Sigmoid colon (tissue), 7 donors: ENCODE results near the gene NSMCE3. TPM values are rescaled to one million over a fixed set of nuclear protein-coding genes. Genes with fewer than 3 reads are reported as not detected.

Source experiments
- DNase-seq: peaks from one replicate; pipeline ENCODE4 v3.0.0-alpha.2; 2019
- H3K27ac ChIP-seq, 4 donors: fragments of 200-600 bp; sonication (generic); one replicate each; pipeline ENCODE4 v1.5.1; 2016 to 2019; ENCODE audit warnings: mild to moderate bottlenecking in 1 of 4
- H3K27me3 ChIP-seq, 3 donors: fragments of 200-600 bp; sonication (generic); one replicate each; pipeline ENCODE4 v1.5.1; 2019; ENCODE audit warnings: mild to moderate bottlenecking in 1 of 3
- H3K36me3 ChIP-seq, 4 donors: fragments of 200-600 bp; sonication (generic); one replicate each; pipeline ENCODE4 v1.5.1; 2016 to 2019
- H3K4me1 ChIP-seq, 4 donors: fragments of 200-600 bp; sonication (generic); one replicate each; pipeline ENCODE4 v1.5.1; 2017 to 2019
- H3K4me3 ChIP-seq, 4 donors: fragments of 200-600 bp; sonication (generic); one replicate each; pipeline ENCODE4 v1.5.1; 2017 to 2019; ENCODE audit warnings: mild to moderate bottlenecking in 2 of 4, moderate library complexity in 1 of 4
- H3K9me3 ChIP-seq, 4 donors: fragments of 200-600 bp in 3 of 4; sonication (generic) in 3 of 4; one replicate each; pipeline versions ENCODE4 v1.5.1 to v1.6.1; 2013 to 2019
- EP300 ChIP-seq, 4 donors: sonication (generic); formaldehyde crosslinking; IDR thresholded peaks; one replicate each; pipeline ENCODE4 v1.6.1; 2017; ENCODE audit warnings: antibody characterized with exemption in 4 of 4
- POLR2A ChIP-seq, 2 donors: fragments of 450-650 bp; IDR thresholded peaks; one replicate each; pipeline ENCODE4 v1.6.1; 2016; ENCODE audit warnings: antibody characterized with exemption in 2 of 2, mild to moderate bottlenecking in 2 of 2, moderate library complexity in 2 of 2
- POLR2AphosphoS5 ChIP-seq, 4 donors: sonication (generic); formaldehyde crosslinking; IDR thresholded peaks; one replicate each; pipeline ENCODE4 v1.6.1; 2017; ENCODE audit warnings: antibody characterized with exemption in 4 of 4
- WGBS, 2 donors: extraction: QIAGEN DNeasy Blood & Tissue Kit; methylation state at CpG; one replicate each; pipeline ENCODE4 v1.1.7; 2013; 5-methylcytosine and 5-hydroxymethylcytosine counted together
- intact Hi-C: fragments of 100-400 bp; cut with DNase I; formaldehyde crosslinking; loops from one replicate; pipeline ENCODE4 v1.15.1; 2023
- polyA plus RNA-seq, 3 donors: library from polyadenylated mRNA; stranded (reverse); fragments of 200-250 nt; gene quantifications; one replicate each; pipeline ENCODE4 v1.2.3, GENCODE V29; 2013
- total RNA-seq, 4 donors: library from RNA; depleted of rRNA; stranded (reverse); fragments of >200 nt; gene quantifications; one replicate each; pipeline ENCODE4 v1.1.0, GENCODE V29; 2016
- TF ChIP-seq, protein P1 (sequence below), 4 experiments: fragments of 450-650 bp in 3 of 4; fragments of 200-600 bp in 1 of 4; IDR thresholded peaks; one replicate each; pipeline ENCODE4 v1.5.1; 2016 to 2019; ENCODE audit warnings: antibody characterized with exemption in 4 of 4, mild to moderate bottlenecking in 3 of 4, moderate library complexity in 2 of 4
- donor health status: healthy with polysubstance abuse.
- donor health status: Bipolar disorder and iron deficiency.
- donor health status: healthy.

NSMCE3 gene
- total and polyA plus RNA-seq, 7 donors, result 1.2 to 12.8 (median 7.8) TPM

DNA sequence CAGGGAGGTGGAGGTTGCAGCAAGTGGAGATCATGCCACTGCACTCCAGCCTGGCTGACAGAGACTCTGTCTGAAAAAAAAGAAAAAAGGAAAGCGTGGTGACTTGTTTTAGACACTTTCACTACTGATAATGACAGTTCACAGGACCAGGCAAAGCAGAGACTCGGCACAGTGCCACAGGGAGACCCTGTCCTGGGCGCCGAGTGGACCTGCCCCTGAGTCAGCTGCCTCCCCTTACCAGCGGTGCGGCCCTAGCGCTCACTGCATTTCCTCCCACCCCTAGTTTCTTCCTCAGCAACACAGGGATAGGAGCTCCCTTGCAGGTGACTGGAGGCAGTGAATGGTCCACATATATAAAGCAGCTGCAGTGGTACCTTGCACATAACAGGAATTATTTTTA, 38.7 kb upstream of the NSMCE3 start:
- TF ChIP-seq POLR2AphosphoS5 (IDR thresholded peaks at IDR 0.05) (no peak), POLR2A (IDR thresholded peaks at IDR 0.05) (no peak), EP300 (IDR thresholded peaks at IDR 0.05) (no peak)
- TF ChIP-seq, protein P1, sequence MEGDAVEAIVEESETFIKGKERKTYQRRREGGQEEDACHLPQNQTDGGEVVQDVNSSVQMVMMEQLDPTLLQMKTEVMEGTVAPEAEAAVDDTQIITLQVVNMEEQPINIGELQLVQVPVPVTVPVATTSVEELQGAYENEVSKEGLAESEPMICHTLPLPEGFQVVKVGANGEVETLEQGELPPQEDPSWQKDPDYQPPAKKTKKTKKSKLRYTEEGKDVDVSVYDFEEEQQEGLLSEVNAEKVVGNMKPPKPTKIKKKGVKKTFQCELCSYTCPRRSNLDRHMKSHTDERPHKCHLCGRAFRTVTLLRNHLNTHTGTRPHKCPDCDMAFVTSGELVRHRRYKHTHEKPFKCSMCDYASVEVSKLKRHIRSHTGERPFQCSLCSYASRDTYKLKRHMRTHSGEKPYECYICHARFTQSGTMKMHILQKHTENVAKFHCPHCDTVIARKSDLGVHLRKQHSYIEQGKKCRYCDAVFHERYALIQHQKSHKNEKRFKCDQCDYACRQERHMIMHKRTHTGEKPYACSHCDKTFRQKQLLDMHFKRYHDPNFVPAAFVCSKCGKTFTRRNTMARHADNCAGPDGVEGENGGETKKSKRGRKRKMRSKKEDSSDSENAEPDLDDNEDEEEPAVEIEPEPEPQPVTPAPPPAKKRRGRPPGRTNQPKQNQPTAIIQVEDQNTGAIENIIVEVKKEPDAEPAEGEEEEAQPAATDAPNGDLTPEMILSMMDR (IDR thresholded peaks at IDR 0.05), result no peak
- H3K4me3 ChIP-seq, result no peak overlapping the region
- H3K27me3 ChIP-seq, result no peaks in the 10 kb centered on the region
- no peak for DNase-seq
- no peaks in the 10 kb centered on the region for H3K9me3 ChIP-seq
- 88 to 91% methylated on average over 7 of the region's 7 CpGs for WGBS, 2 donors
- H3K4me1 ChIP-seq, result no peaks in the 10 kb centered on the region
- intact Hi-C loops, result no loop called here
- no peak overlapping the region for H3K27ac ChIP-seq
- H3K36me3 ChIP-seq, result no peaks in the 10 kb centered on the region

DNA sequence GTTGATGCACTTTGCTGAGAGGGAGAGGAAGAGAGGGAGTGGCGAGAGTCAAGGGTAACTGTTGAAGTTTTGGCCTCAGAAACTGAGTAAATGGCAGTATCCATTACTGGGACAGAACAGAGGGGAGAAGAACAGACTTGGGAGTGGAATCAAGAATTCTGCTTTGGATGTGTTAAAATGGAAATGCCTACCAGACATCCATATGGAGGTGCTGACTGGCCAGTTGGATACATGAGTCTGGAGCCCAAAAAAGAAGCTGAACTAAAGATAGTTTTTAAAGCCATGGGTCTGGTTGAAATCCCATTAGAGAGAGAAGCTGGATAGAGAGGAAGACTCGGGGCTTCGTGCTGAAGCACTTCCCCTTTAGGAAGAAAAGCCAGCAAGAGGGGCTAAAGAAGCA, 35.9 kb upstream of the NSMCE3 start:
- H3K4me3 ChIP-seq, result no peak overlapping the region
- H3K27ac ChIP-seq, result no peak overlapping the region
- no peaks in the 10 kb centered on the region for H3K4me1 ChIP-seq
- no peaks in the 10 kb centered on the region for H3K27me3 ChIP-seq
- no peaks in the 10 kb centered on the region for H3K9me3 ChIP-seq
- TF ChIP-seq POLR2A (IDR thresholded peaks at IDR 0.05), result no peak
- TF ChIP-seq EP300 (IDR thresholded peaks at IDR 0.05), result no peak
- TF ChIP-seq, protein P1 (IDR thresholded peaks at IDR 0.05), result no peak
- TF ChIP-seq POLR2AphosphoS5 (IDR thresholded peaks at IDR 0.05), result no peak
- H3K36me3 ChIP-seq, result no peaks in the 10 kb centered on the region
- DNase-seq, result no peak
- 59 to 83% methylated on average over 3 of the region's 3 CpGs for WGBS, 2 donors
- intact Hi-C loops, result no loop called here

DNA sequence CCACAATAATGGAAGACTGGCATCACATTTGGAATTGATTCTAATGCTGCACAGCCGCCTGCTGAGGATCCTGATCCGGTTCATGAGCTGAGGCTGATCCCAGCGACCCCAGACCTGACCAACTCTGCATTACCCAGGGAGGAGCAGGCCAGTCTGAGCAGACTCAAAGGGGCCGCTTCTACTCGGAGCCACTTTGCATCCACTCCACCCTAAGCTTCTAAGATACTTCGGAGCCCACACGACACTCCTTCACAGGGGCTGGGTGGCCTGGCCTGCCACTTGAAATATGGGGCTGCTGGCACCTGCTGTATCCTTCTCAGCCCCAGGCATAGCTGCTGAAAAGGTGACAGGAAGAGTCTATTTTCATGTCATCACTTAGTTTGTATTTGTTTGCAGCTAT, 33.2 kb upstream of the NSMCE3 start:
- no peaks in the 10 kb centered on the region for H3K36me3 ChIP-seq
- no peaks in the 10 kb centered on the region for H3K27me3 ChIP-seq
- intact Hi-C loops, result no loop called here
- no peak overlapping the region for H3K4me3 ChIP-seq
- H3K9me3 ChIP-seq, result no peaks in the 10 kb centered on the region
- no peak overlapping the region for H3K27ac ChIP-seq
- no peak for DNase-seq
- TF ChIP-seq EP300 (IDR thresholded peaks at IDR 0.05) (no peak), POLR2A (IDR thresholded peaks at IDR 0.05) (no peak), POLR2AphosphoS5 (IDR thresholded peaks at IDR 0.05) (no peak)
- TF ChIP-seq, protein P1 (IDR thresholded peaks at IDR 0.05), result no peak
- 90 to 92% methylated on average over 7 of the region's 7 CpGs for whole genome bisulfite sequencing, 2 donors
- no peaks in the 10 kb centered on the region for H3K4me1 ChIP-seq

DNA sequence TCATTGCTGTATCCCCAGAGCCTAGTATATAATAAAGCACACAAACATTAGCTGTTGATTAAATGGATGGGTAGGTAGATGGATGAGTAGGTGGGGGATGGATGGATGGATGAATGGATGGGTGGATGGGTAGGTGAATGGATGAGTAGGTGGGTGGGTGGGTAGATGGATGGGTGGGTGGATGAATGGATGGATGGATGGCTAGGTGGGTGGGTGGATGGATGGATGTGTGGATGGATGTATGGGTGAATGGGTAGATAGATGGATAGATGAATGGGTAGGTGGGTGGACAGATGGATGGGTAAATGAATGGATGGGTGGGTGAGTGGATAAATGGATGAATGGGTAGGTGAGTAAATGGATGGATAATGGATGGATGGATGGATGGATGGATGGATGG, 30.2 kb upstream of the NSMCE3 start:
- Histone ChIP-seq H3K4me3 (no peak overlapping the region), H3K9me3 (no peaks in the 10 kb centered on the region), H3K27ac (no peak overlapping the region), H3K4me1 (peaks cover 0 to under 1% (median 0%) of the 10 kb centered on the region in 4 donors), H3K36me3 (no peaks in the 10 kb centered on the region), H3K27me3 (no peaks in the 10 kb centered on the region)
- no peak for DNase-seq
- TF ChIP-seq POLR2AphosphoS5 (IDR thresholded peaks at IDR 0.05) (no peak), POLR2A (IDR thresholded peaks at IDR 0.05) (no peak), EP300 (IDR thresholded peaks at IDR 0.05) (no peak)
- intact Hi-C loops, result no loop called here

DNA sequence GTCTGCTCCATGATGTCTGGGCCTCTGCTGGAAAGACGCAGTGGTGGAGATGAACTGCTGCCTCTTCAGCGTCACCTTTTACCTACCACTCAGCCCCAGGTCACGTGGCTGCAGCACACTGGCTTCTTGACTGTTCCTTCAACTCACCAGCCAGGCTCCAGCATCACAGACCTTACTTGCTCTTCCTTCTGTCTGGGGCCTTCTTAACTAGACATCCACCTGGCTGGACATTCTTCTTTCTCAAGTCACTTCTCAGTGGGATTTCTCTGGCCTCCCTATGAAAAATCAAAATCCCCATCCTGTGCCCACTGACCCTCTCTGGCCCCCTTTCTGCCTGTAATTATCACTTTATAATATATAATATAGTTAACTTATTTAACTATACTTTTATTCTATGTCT, 29.7 kb upstream of the NSMCE3 start:
- Histone ChIP-seq H3K27me3 (no peaks in the 10 kb centered on the region), H3K27ac (no peak overlapping the region), H3K36me3 (no peaks in the 10 kb centered on the region), H3K4me1 (peaks cover 0 to 5% (median 0%) of the 10 kb centered on the region in 4 donors), H3K4me3 (no peak overlapping the region), H3K9me3 (no peaks in the 10 kb centered on the region)
- intact Hi-C loops, result no loop called here
- TF ChIP-seq POLR2A (IDR thresholded peaks at IDR 0.05) (no peak), EP300 (IDR thresholded peaks at IDR 0.05) (no peak), POLR2AphosphoS5 (IDR thresholded peaks at IDR 0.05) (no peak)
- TF ChIP-seq, protein P1 (IDR thresholded peaks at IDR 0.05), result no peak
- 87 to 90% methylated on average over 3 of the region's 3 CpGs for WGBS, 2 donors
- no peak for DNase-seq
